Smooth muscle cell (in vitro differentiated cells): ENCODE results near the gene TNIK. TPM values are rescaled to one million over a fixed set of nuclear protein-coding genes. Genes with fewer than 3 reads are reported as not detected.

Experiments
- DNase-seq: peaks from one replicate; lab custom pipeline; 2025; ENCODE audit not compliant: unreplicated experiment; lab: John Stamatoyannopoulos, UW
- H2AFZ ChIP-seq: fragments of 200-600 bp; sonication (generic); 2 replicates; pipeline ENCODE4 v1.6.0; 2016; ENCODE audit warnings: antibody characterized with exemption, low read depth, mild to moderate bottlenecking
- H3F3A ChIP-seq: fragments of 200-600 bp; sonication (generic); 2 replicates; pipeline ENCODE4 v1.6.0; 2017; ENCODE audit warnings: antibody characterized with exemption, low read depth
- H3K27ac ChIP-seq: fragments of 200-600 bp; sonication (generic); 2 replicates; pipeline ENCODE4 v1.5.1; 2016; ENCODE audit warnings: low read depth, mild to moderate bottlenecking
- H3K27me3 ChIP-seq: fragments of 200-600 bp; sonication (generic); 2 replicates; pipeline ENCODE4 v1.6.1; 2016; ENCODE audit warnings: low read depth, mild to moderate bottlenecking
- H3K36me3 ChIP-seq: fragments of 200-600 bp; sonication (generic); 2 replicates; pipeline ENCODE4 v1.5.1; 2016; ENCODE audit warnings: low read depth
- H3K4me1 ChIP-seq: fragments of 200-600 bp; sonication (generic); 2 replicates; pipeline ENCODE4 v1.5.1; 2016; ENCODE audit warnings: low read depth
- H3K4me2 ChIP-seq: fragments of 200-600 bp; sonication (generic); 2 replicates; pipeline ENCODE4 v1.6.0; 2016; ENCODE audit warnings: mild to moderate bottlenecking
- H3K4me3 ChIP-seq: fragments of 200-600 bp; sonication (generic); 2 replicates; pipeline ENCODE4 v1.5.1; 2016; ENCODE audit warnings: mild to moderate bottlenecking
- H3K79me2 ChIP-seq: fragments of 200-600 bp; sonication (generic); 2 replicates; pipeline ENCODE4 v1.6.0; 2016; ENCODE audit warnings: low read depth, mild to moderate bottlenecking
- H3K9ac ChIP-seq: fragments of 200-600 bp; sonication (generic); 2 replicates; pipeline ENCODE4 v1.6.0; 2016; ENCODE audit warnings: low read depth
- H3K9me3 ChIP-seq: fragments of 200-600 bp; sonication (generic); replicated peaks from 2 replicates; pipeline ENCODE4 v1.5.1; 2016; ENCODE audit warnings: low read depth
- H4K20me1 ChIP-seq: fragments of 200-600 bp; sonication (generic); 2 replicates; pipeline ENCODE4 v1.6.0; 2016; ENCODE audit warnings: low read depth
- WGBS: methylation state at CpG from one replicate; pipeline ENCODE4 v1.1.7; 2016; ENCODE audit warnings: low lambda C conversion rate; 5-methylcytosine and 5-hydroxymethylcytosine counted together
- polyA plus RNA-seq: library from polyadenylated mRNA; unstranded; fragments of >200 nt; fragmentation: Nextera tagmentation; extraction: Ambion mirVana; gene quantifications from 2 replicates; pipeline ENCODE4 v1.2.1, GENCODE V29; 2016
- total RNA-seq: library from RNA; depleted of rRNA; stranded (reverse); fragments of >200 nt; gene quantifications from 2 replicates; pipeline ENCODE4 v1.2.3, GENCODE V29; 2014
- TF ChIP-seq, protein P1 (sequence below): fragments of 200-600 bp; sonication (generic); IDR thresholded peaks from 2 replicates; pipeline ENCODE4 v1.5.1; 2017; ENCODE audit warnings: borderline replicate concordance, mild to moderate bottlenecking, antibody characterized with exemption; ENCODE audit not compliant: insufficient read depth, poor library complexity, severe bottlenecking

Gene TNIK
- total and polyA plus RNA-seq, 2 experiments from 2014 or later = 10.4 to 12.5 TPM

DNA sequence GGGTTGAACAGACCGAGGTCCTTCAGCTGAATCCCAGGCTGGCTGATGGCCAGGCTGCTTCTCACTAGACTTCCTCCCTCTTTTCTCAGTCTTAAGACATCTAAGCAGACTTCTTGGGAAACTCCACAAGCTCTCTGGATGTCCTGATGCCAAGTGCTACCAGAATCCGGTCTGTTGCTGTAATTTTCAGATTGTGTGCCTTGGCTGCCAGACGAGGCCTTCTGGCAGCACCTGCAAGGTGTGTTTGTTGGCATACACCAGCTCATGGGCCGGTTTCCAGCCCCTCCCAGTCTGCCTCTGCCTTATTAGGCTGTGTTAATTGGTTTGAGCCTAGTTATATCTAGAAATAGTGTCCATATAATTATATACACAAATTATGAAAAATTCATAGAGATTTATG, 120.6 kb downstream of the TNIK start:
- Histone ChIP-seq H3K9me3 (no peaks in the 10 kb centered on the region), H3K36me3 (no peaks in the 10 kb centered on the region), H2AFZ (no peak overlapping the region), H3K27me3 (no peaks in the 10 kb centered on the region), H3K4me3 (no peak overlapping the region), H3K27ac (no peak overlapping the region), H3K4me2 (no peak overlapping the region), H3K9ac (no peak overlapping the region), H4K20me1 (no peaks in the 10 kb centered on the region), H3F3A (no peaks in the 10 kb centered on the region), H3K4me1 (no peaks in the 10 kb centered on the region), H3K79me2 (peaks cover 12% of the 10 kb centered on the region)
- TF ChIP-seq, protein P1, sequence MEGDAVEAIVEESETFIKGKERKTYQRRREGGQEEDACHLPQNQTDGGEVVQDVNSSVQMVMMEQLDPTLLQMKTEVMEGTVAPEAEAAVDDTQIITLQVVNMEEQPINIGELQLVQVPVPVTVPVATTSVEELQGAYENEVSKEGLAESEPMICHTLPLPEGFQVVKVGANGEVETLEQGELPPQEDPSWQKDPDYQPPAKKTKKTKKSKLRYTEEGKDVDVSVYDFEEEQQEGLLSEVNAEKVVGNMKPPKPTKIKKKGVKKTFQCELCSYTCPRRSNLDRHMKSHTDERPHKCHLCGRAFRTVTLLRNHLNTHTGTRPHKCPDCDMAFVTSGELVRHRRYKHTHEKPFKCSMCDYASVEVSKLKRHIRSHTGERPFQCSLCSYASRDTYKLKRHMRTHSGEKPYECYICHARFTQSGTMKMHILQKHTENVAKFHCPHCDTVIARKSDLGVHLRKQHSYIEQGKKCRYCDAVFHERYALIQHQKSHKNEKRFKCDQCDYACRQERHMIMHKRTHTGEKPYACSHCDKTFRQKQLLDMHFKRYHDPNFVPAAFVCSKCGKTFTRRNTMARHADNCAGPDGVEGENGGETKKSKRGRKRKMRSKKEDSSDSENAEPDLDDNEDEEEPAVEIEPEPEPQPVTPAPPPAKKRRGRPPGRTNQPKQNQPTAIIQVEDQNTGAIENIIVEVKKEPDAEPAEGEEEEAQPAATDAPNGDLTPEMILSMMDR = no peak
- WGBS = 99% methylated on average over 4 of the region's 4 CpGs
- no peak for DNase-seq

DNA sequence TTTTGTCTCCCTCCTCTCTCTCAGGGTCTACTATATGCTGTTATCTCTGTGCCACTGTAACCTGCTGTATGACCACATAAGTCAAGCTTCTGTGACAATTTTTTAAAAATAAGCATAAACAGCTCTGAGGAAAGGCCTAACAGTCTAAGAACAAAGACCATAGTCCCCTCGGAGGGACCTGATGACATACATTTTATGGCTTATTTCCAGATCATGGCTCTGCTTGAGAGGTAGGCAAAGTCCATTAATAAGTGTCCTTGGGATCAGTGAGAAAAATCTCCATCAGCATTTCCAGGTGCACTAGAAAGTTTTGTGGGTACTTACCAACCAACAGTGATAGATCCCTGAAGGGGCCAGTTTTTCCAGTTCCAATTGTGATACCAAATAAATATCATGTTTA, 123.8 kb downstream of the TNIK start:
- H3K9ac ChIP-seq = no peak overlapping the region
- no peak overlapping the region for H3K27ac ChIP-seq
- WGBS = 100% methylated on average over 1 of the region's 1 CpG
- no peaks in the 10 kb centered on the region for H3K27me3 ChIP-seq
- no peak overlapping the region for H3K4me3 ChIP-seq
- no peaks in the 10 kb centered on the region for H3K79me2 ChIP-seq
- no peak overlapping the region for H2AFZ ChIP-seq
- H3K36me3 ChIP-seq = no peaks in the 10 kb centered on the region
- H3K4me1 ChIP-seq = no peaks in the 10 kb centered on the region
- H4K20me1 ChIP-seq = no peaks in the 10 kb centered on the region
- H3K4me2 ChIP-seq = no peak overlapping the region
- TF ChIP-seq, protein P1 = no peak
- no peaks in the 10 kb centered on the region for H3K9me3 ChIP-seq
- no peak for DNase-seq
- no peaks in the 10 kb centered on the region for H3F3A ChIP-seq

DNA sequence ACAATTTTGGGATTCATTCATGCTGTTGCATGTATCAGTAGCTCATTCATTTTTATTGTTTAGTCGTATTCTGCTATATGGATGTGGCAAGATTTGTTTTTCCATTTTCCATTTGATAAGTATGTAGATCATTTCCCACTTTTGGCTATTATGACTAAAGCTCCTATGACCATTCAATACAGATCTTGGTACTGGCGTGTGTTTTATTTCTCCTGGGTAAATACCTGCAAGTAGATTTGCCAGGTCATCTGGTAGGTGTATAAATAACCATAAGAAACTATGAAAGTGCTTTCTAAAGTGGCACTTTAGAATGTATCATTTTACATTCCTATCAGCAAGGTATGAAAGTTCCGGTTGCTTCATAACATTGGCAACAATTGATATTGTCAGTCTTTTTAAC, 124.6 kb downstream of the TNIK start:
- no peak overlapping the region for H3K4me3 ChIP-seq
- no peaks in the 10 kb centered on the region for H3K9me3 ChIP-seq
- no peak overlapping the region for H3K27ac ChIP-seq
- H3K27me3 ChIP-seq = no peaks in the 10 kb centered on the region
- H3K9ac ChIP-seq = no peak overlapping the region
- H3K4me1 ChIP-seq = no peaks in the 10 kb centered on the region
- H3K79me2 ChIP-seq = no peaks in the 10 kb centered on the region
- no peaks in the 10 kb centered on the region for H3F3A ChIP-seq
- no peak for DNase-seq
- H4K20me1 ChIP-seq = no peaks in the 10 kb centered on the region
- no peak overlapping the region for H2AFZ ChIP-seq
- H3K36me3 ChIP-seq = no peaks in the 10 kb centered on the region
- TF ChIP-seq, protein P1 = no peak
- 93% methylated on average over 3 of the region's 3 CpGs for WGBS
- H3K4me2 ChIP-seq = no peak overlapping the region

DNA sequence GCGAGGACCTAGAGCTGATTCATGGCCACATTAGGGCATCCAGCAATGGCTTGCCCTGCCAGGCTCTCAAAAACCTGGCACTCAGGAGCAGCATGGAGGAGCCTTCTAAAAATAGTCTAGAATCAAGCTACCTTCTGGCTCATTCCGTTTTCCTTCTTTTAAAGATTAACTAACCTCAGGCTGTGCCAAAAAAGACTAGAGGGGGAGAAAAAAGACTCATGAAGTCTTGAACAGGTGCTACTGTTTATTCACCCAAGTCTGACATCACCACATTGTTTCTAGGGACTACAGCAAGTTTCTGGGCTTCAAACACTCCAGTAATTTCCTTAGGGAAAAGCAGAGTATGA, 125.8 kb downstream of the TNIK start:
- TF ChIP-seq, protein P1 = no peak
- no peak overlapping the region for H3K4me2 ChIP-seq
- H3K4me3 ChIP-seq = no peak overlapping the region
- H4K20me1 ChIP-seq = no peaks in the 10 kb centered on the region
- no peak for DNase-seq
- no peaks in the 10 kb centered on the region for H3F3A ChIP-seq
- no peaks in the 10 kb centered on the region for H3K9me3 ChIP-seq
- H3K27ac ChIP-seq = no peak overlapping the region
- H3K9ac ChIP-seq = no peak overlapping the region
- H2AFZ ChIP-seq = no peak overlapping the region
- H3K36me3 ChIP-seq = no peaks in the 10 kb centered on the region
- WGBS = 92% methylated on average over 2 of the region's 2 CpGs
- H3K79me2 ChIP-seq = peaks cover under 1% of the 10 kb centered on the region
- no peaks in the 10 kb centered on the region for H3K27me3 ChIP-seq
- peaks cover 4% of the 10 kb centered on the region for H3K4me1 ChIP-seq
